K562 (cell line): ENCODE measurements around the gene SLC12A4. TPM values are rescaled to one million over a fixed set of nuclear protein-coding genes. Genes with fewer than 3 reads are reported as not detected.

ENCODE experiments used
- ATAC-seq: fragments of 200-7000 bp; cut with Tn5 transposase; 3 replicates; pipeline ENCODE4 v1.9.1; 2020; ENCODE audit warnings: moderate library complexity
- BruUV-seq: library from RNA; stranded (reverse); fragments of 400-500 nt; replicated peaks from 2 replicates; lab custom pipeline; 2021; lab: Mats Ljungman, UMichigan
- CTCF ChIA-PET: fragments of 300-600 bp; formaldehyde crosslinking; extraction: SDS; loops from one replicate; lab custom pipeline; 2021; ENCODE audit warnings: low intra/inter-chr PET ratio; lab: Yijun Ruan, JAX
- POLR2A ChIA-PET: fragments of 300-600, 350-650 bp; sonication (Branson Sonifier 250); formaldehyde crosslinking; extraction: SDS; loops from one replicate; lab custom pipeline; 2021; ENCODE audit warnings: antibody characterized with exemption, inconsistent platforms; lab: Yijun Ruan, JAX
- DNase-seq, 4 experiments: peaks; one replicate each; pipeline versions ENCODE4 v3.0.0 to v3.0.0-alpha.2; 2011 to 2018; ENCODE audit warnings: low spot score in 3 of 4, mixed read lengths in 3 of 4; ENCODE audit errors: extremely low read depth in 1 of 4
- FAIRE-seq: peaks from 2 replicates; lab custom pipeline; 2011; peaks lifted over from hg19 to GRCh38; lab: Jason Lieb, UNC
- H2AFZ ChIP-seq: 2 replicates; pipeline ENCODE4 v1.6.0; 2011; ENCODE audit warnings: low read depth, low read length, control low read depth, inconsistent platforms
- H3K27ac ChIP-seq: fragments of 200-600 bp; 3 replicates; pipeline ENCODE4 v1.8.0; 2011; ENCODE audit warnings: low read depth, mild to moderate bottlenecking, control low read depth, inconsistent platforms, low read length, moderate library complexity, mixed read lengths; ENCODE audit errors: extremely low read depth
- H3K27me3 ChIP-seq, 2 experiments: fragments of 300-600 bp in 1 of 2; 2 replicates in 1 of 2; 3 replicates in 1 of 2; pipeline versions ENCODE4 v1.6.0 to v1.8.0; 2011; ENCODE audit warnings: inconsistent platforms in 2 of 2, low read length in 2 of 2, mild to moderate bottlenecking in 1 of 2, mixed read lengths in 1 of 2, moderate library complexity in 1 of 2; ENCODE audit not compliant: control insufficient read depth in 2 of 2, insufficient read depth in 2 of 2
- H3K36me3 ChIP-seq: fragments of 300-600 bp; 3 replicates; pipeline ENCODE4 v1.8.0; 2011; ENCODE audit warnings: mild to moderate bottlenecking, low read length, inconsistent platforms; ENCODE audit not compliant: control insufficient read depth, insufficient read depth
- H3K4me1 ChIP-seq, 2 experiments: fragments of 200-600 bp in 1 of 2; replicated peaks in 1 of 2; 2 replicates in 1 of 2; 3 replicates in 1 of 2; pipeline versions ENCODE4 v1.5.1 to v1.8.0; 2011; ENCODE audit warnings: inconsistent platforms in 2 of 2, low read length in 2 of 2, mild to moderate bottlenecking in 1 of 2, mixed read lengths in 1 of 2, moderate library complexity in 1 of 2; ENCODE audit not compliant: control insufficient read depth in 2 of 2, insufficient read depth in 2 of 2
- H3K4me2 ChIP-seq: 2 replicates; pipeline ENCODE4 v1.6.1; 2011; ENCODE audit warnings: low read length, control low read depth, inconsistent platforms, mixed read lengths; ENCODE audit not compliant: insufficient read depth
- H3K4me3 ChIP-seq: fragments of 200-600 bp; sonication (generic), shearing (Covaris generic); 2 replicates; pipeline ENCODE4 v1.5.1; 2016; ENCODE audit warnings: control low read depth, inconsistent platforms
- H3K79me2 ChIP-seq: fragments of 200-600 bp; 3 replicates; pipeline ENCODE4 v1.8.0; 2011; ENCODE audit warnings: low read length, inconsistent platforms; ENCODE audit not compliant: control insufficient read depth, insufficient read depth
- H3K9ac ChIP-seq, 2 experiments: 2 replicates each; pipeline versions ENCODE4 v1.6.0 to v1.6.1; 2011; ENCODE audit warnings: low read depth in 2 of 2, low read length in 2 of 2, control low read depth in 1 of 2, inconsistent platforms in 1 of 2, mild to moderate bottlenecking in 1 of 2, mixed read lengths in 1 of 2; ENCODE audit not compliant: insufficient read depth in 1 of 2
- H3K9me1 ChIP-seq: one replicate; pipeline ENCODE4 v1.6.0; 2011; ENCODE audit warnings: inconsistent platforms, mild to moderate bottlenecking, low read length, moderate library complexity; ENCODE audit not compliant: control insufficient read depth, insufficient read depth
- H3K9me3 ChIP-seq: replicated peaks from 2 replicates; pipeline ENCODE4 v1.5.1; 2011; ENCODE audit warnings: low read depth, low read length, inconsistent platforms; ENCODE audit not compliant: control insufficient read depth, insufficient read depth
- H4K20me1 ChIP-seq: replicated peaks from 2 replicates; pipeline ENCODE4 v1.6.1; 2011; ENCODE audit warnings: low read length, inconsistent platforms, mixed read lengths; ENCODE audit not compliant: control insufficient read depth, insufficient read depth
- HSF4 ChIP-seq: fragments of 250-450 bp; sonication (Bioruptor Pico); IDR thresholded peaks from 2 replicates; pipeline ENCODE4 v2.1.2; 2022; ENCODE audit warnings: mild to moderate bottlenecking, moderate library complexity, borderline replicate concordance
- KAT8 ChIP-seq: fragments of 450-650 bp; IDR thresholded peaks from 2 replicates; pipeline ENCODE4 v1.6.1; 2016; ENCODE audit warnings: low read depth, mild to moderate bottlenecking
- MCM2 ChIP-seq: fragments of 450-650 bp; IDR thresholded peaks from 2 replicates; pipeline ENCODE4 v1.6.1; 2017; ENCODE audit warnings: low read depth, mild to moderate bottlenecking
- POLR3G ChIP-seq: IDR thresholded peaks from 2 replicates; pipeline ENCODE4 v1.6.1; 2011; ENCODE audit not compliant: insufficient read length, insufficient replicate concordance; ENCODE audit errors: extremely low read depth
- U2AF1 ChIP-seq: fragments of 200-400 bp; formaldehyde crosslinking; optimal IDR thresholded peaks from 2 replicates; pipeline ENCODE3; 2017; ENCODE audit warnings: mild to moderate bottlenecking, low read depth, low read length, moderate library complexity
- ZNF12 ChIP-seq: sonication (generic); formaldehyde crosslinking; IDR thresholded peaks from 2 replicates; pipeline ENCODE4 v1.4.0; 2020; ENCODE audit warnings: mild to moderate bottlenecking, missing genetic modification reagents
- ZNF668 ChIP-seq: fragments of 250-450 bp; sonication (Bioruptor Pico); IDR thresholded peaks from 2 replicates; pipeline ENCODE4 v1.8.0; 2022; ENCODE audit warnings: mild to moderate bottlenecking, inconsistent platforms
- WGBS: fragments of 100-300 bp; shearing (Covaris generic); methylation state at CpG from one replicate; pipeline ENCODE4 v1.1.6; 2016; ENCODE audit warnings: low coverage, mixed read lengths; ENCODE audit not compliant: insufficient coverage; ENCODE audit errors: missing lambda C conversion rate; 5-methylcytosine and 5-hydroxymethylcytosine counted together
- in situ Hi-C: fragments of 300-500 bp; cut with MboI; formaldehyde crosslinking; loops from 4 replicates; pipeline ENCODE4 v1.15.0; 2018; ENCODE audit warnings: inconsistent platforms, mixed read lengths
- intact Hi-C: fragments of 100-400 bp; cut with micrococcal nuclease; formaldehyde crosslinking; loops from 2 replicates; pipeline ENCODE4 v1.14.2; 2022
- polyA plus RNA-seq, 8 experiments: library from polyadenylated mRNA; depleted of rRNA in 4 of 8; stranded (reverse) in 5 of 8; unstranded in 3 of 8; fragments of >200 nt; fragmentation: Nextera tagmentation in 2 of 8; fragmentation: Illumina TruSeq in 1 of 8; extraction: Ambion mirVana in 2 of 8; extraction: Trizol in 1 of 8; gene quantifications; 2 replicates each; pipeline versions ENCODE4 v1.2.1 to v1.2.3, GENCODE V29; 2011 to 2014; ENCODE audit warnings: inconsistent platforms in 1 of 8, missing spikeins in 1 of 8
- total RNA-seq, 7 experiments: library from RNA; depleted of rRNA in 6 of 7; stranded (reverse); fragments of >200 nt in 6 of 7; fragmentation: Illumina TruSeq in 2 of 7; extraction: Trizol in 2 of 7; gene quantifications; 2 replicates each; pipeline versions ENCODE4 v1.2.1 to v1.2.3, GENCODE V29; 2011 to 2021; ENCODE audit warnings: low replicate concordance in 1 of 7
- TF ChIP-seq, protein P1 (sequence below): sonication (generic); formaldehyde crosslinking; IDR thresholded peaks from 2 replicates; pipeline ENCODE4 v1.8.0; 2022; ENCODE audit warnings: missing genetic modification reagents, mild to moderate bottlenecking, borderline replicate concordance
- TF ChIP-seq, protein P2 (sequence below): fragments of 250-450 bp; sonication (Bioruptor Pico); IDR thresholded peaks from 2 replicates; pipeline ENCODE4 v1.5.0; 2020; ENCODE audit warnings: mild to moderate bottlenecking, borderline replicate concordance
- TF ChIP-seq, protein P3 (sequence below): fragments of 150-350 bp; IDR thresholded peaks from 2 replicates; pipeline ENCODE4 v1.6.1; 2014; ENCODE audit warnings: low read depth, mild to moderate bottlenecking, low read length, borderline replicate concordance

Gene SLC12A4
- total and polyA plus RNA-seq, 9 of the 15 experiments (the other 6 are each of a cell fraction or from before 2014, with no cell fraction given) = 0.75 to 43.5 (median 15.0) TPM

DNA sequence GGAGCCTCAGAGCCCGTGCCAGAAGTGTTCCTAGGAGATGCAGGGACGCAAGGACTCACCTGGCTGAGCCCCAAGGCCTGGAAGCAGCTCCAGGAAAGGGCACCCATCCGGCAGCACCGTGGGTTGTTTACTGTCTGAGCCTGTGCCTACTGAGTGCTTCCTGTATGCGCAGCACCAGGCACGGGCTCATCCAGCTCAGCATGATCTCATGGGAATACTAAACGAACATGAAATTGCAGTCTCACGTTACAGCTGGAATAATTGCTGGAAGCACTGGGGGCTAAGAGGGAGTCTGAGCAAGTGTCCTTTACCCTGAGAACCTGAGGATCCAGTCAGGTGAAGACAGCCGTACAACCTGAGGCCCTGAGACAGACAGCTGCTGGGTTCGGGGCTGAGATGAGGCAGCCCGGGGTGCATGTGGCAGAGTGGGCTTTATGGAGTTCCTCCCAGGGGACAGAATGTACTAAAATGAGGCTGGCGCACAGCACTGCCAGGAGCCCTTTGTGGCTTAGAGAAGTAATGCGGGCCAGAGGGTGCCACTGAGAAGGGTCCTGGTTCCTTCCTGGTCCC, 42.2 kb downstream of the SLC12A4 start:
- Histone ChIP-seq H3K9ac (peak overlapping the region in 1 of 2 experiments; percentile 15; a peak in 1 of 4 replicates), H3K36me3 (peaks cover 11% of the 10 kb centered on the region; the same call in 1 of the 3 replicates)
- CTCF ChIA-PET = interaction anchor here (0.6 to 1.7 kb wide), 5 partner anchors 41 to 254 kb away, joined by 3 to 6 read pairs (median 4); partner anchors contain the start of gene NRN1L
- no peak for TF ChIP-seq ZNF668 (CRISPR knock-in tag)
- no peak for TF ChIP-seq ZNF12
- no peak for TF ChIP-seq POLR3G
- TF ChIP-seq, protein P1, sequence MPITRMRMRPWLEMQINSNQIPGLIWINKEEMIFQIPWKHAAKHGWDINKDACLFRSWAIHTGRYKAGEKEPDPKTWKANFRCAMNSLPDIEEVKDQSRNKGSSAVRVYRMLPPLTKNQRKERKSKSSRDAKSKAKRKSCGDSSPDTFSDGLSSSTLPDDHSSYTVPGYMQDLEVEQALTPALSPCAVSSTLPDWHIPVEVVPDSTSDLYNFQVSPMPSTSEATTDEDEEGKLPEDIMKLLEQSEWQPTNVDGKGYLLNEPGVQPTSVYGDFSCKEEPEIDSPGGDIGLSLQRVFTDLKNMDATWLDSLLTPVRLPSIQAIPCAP (CRISPR knock-in tag) = no peak
- TF ChIP-seq U2AF1 = no peak
- TF ChIP-seq, protein P2, sequence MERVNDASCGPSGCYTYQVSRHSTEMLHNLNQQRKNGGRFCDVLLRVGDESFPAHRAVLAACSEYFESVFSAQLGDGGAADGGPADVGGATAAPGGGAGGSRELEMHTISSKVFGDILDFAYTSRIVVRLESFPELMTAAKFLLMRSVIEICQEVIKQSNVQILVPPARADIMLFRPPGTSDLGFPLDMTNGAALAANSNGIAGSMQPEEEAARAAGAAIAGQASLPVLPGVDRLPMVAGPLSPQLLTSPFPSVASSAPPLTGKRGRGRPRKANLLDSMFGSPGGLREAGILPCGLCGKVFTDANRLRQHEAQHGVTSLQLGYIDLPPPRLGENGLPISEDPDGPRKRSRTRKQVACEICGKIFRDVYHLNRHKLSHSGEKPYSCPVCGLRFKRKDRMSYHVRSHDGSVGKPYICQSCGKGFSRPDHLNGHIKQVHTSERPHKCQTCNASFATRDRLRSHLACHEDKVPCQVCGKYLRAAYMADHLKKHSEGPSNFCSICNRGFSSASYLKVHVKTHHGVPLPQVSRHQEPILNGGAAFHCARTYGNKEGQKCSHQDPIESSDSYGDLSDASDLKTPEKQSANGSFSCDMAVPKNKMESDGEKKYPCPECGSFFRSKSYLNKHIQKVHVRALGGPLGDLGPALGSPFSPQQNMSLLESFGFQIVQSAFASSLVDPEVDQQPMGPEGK = no peak
- no peak for TF ChIP-seq HSF4
- TF ChIP-seq MCM2 = no peak
- TF ChIP-seq, protein P3, sequence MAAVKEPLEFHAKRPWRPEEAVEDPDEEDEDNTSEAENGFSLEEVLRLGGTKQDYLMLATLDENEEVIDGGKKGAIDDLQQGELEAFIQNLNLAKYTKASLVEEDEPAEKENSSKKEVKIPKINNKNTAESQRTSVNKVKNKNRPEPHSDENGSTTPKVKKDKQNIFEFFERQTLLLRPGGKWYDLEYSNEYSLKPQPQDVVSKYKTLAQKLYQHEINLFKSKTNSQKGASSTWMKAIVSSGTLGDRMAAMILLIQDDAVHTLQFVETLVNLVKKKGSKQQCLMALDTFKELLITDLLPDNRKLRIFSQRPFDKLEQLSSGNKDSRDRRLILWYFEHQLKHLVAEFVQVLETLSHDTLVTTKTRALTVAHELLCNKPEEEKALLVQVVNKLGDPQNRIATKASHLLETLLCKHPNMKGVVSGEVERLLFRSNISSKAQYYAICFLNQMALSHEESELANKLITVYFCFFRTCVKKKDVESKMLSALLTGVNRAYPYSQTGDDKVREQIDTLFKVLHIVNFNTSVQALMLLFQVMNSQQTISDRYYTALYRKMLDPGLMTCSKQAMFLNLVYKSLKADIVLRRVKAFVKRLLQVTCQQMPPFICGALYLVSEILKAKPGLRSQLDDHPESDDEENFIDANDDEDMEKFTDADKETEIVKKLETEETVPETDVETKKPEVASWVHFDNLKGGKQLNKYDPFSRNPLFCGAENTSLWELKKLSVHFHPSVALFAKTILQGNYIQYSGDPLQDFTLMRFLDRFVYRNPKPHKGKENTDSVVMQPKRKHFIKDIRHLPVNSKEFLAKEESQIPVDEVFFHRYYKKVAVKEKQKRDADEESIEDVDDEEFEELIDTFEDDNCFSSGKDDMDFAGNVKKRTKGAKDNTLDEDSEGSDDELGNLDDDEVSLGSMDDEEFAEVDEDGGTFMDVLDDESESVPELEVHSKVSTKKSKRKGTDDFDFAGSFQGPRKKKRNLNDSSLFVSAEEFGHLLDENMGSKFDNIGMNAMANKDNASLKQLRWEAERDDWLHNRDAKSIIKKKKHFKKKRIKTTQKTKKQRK = no peak
- no peak for TF ChIP-seq KAT8
- TF ChIP-seq, all 486 proteins: peak for 0
- Histone ChIP-seq H3K27ac (no peak overlapping the region), H3K4me1 (peaks cover 13 to 37% of the 10 kb centered on the region in 2 experiments), H3K79me2 (no peaks in the 10 kb centered on the region), H3K9me1 (peaks cover 3% of the 10 kb centered on the region), H3K9me3 (no peaks in the 10 kb centered on the region), H3K4me2 (no peak overlapping the region), H3K27me3 (no peaks in the 10 kb centered on the region), H3K4me3 (no peak overlapping the region), H4K20me1 (peaks cover 22% of the 10 kb centered on the region), H2AFZ (no peak overlapping the region)
- BruUV-seq = no TSS peak
- POLR2A ChIA-PET = interaction anchor here (0.7 to 1.0 kb wide), 3 partner anchors 10 to 32 kb away, joined by 3 read pairs; no protein-coding TSS in a partner anchor
- intact Hi-C loops = no loop called here
- no peak for DNase-seq
- 51% methylated on average over 13 of the region's 13 CpGs for WGBS
- FAIRE-seq = no peak
- in situ Hi-C loops = loop anchor here (5.0 to 10.0 kb wide), 3 partner anchors 109 to 401 kb away; partner anchors contain the start of genes C16orf86, ENKD1 and RIPOR1
- ATAC-seq = no peak
